Jurkat, Clone E6-1 (cell line): Measurements from ENCODE around the gene CBX3. TPM values are rescaled to one million over a fixed set of nuclear protein-coding genes. Genes with fewer than 3 reads are reported as not detected.
"Not testable (repeated sequence)": the region's sequence is repeated elsewhere in the genome, so short reads cannot be mapped to it uniquely, and the experiment has no call there.

Experiments used
- DNase-seq: peaks from one replicate; pipeline ENCODE4 v3.0.0-alpha.2; 2011; ENCODE audit warnings: low read depth, low spot score
- H3K4me3 ChIP-seq: 2 replicates; pipeline ENCODE4 v1.5.1; 2011; ENCODE audit warnings: mild to moderate bottlenecking, low read length, control low read depth, moderate library complexity
- polyA plus RNA-seq: library from polyadenylated mRNA; unstranded; fragments of >200 nt; gene quantifications from one replicate; pipeline ENCODE4 v1.2.1, GENCODE V29; 2012; ENCODE audit warnings: missing spikeins; ENCODE audit not compliant: insufficient read length, insufficient read depth

Gene CBX3
- 591 TPM for polyA plus RNA-seq

DNA sequence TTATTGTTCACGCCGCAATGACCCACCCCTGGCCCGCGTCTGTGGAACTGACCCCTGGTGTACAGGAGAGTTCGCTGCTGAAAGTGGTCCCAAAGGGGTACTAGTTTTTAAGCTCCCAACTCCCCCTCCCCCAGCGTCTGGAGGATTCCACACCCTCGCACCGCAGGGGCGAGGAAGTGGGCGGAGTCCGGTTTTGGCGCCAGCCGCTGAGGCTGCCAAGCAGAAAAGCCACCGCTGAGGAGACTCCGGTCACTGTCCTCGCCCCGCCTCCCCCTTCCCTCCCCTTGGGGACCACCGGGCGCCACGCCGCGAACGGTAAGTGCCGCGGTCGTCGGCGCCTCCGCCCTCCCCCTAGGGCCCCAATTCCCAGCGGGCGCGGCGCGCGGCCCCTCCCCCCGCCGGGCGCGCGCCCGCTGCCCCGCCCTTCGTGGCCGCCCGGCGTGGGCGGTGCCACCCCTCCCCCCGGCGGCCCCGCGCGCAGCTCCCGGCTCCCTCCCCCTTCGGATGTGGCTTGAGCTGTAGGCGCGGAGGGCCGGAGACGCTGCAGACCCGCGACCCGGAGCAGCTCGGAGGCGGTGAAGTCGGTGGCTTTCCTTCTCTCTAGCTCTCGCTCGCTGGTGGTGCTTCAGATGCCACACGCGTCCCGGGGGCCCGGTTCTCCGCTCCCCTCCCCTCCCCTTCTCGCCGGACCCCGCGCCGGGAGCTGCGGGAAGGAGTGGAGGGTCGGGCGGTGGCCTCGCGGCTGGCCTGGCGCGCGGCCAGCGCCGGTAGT, at the start of gene CBX3:
Gene CBX3 (plus strand): TSS at position 499 of the 772 bp plus-strand sequence. CDS start 1,254 bp downstream, outside the sequence.
- peak; percentile 94 for DNase-seq
- H3K4me3 ChIP-seq = peak within 1 kb of the TSS; percentile 96

DNA sequence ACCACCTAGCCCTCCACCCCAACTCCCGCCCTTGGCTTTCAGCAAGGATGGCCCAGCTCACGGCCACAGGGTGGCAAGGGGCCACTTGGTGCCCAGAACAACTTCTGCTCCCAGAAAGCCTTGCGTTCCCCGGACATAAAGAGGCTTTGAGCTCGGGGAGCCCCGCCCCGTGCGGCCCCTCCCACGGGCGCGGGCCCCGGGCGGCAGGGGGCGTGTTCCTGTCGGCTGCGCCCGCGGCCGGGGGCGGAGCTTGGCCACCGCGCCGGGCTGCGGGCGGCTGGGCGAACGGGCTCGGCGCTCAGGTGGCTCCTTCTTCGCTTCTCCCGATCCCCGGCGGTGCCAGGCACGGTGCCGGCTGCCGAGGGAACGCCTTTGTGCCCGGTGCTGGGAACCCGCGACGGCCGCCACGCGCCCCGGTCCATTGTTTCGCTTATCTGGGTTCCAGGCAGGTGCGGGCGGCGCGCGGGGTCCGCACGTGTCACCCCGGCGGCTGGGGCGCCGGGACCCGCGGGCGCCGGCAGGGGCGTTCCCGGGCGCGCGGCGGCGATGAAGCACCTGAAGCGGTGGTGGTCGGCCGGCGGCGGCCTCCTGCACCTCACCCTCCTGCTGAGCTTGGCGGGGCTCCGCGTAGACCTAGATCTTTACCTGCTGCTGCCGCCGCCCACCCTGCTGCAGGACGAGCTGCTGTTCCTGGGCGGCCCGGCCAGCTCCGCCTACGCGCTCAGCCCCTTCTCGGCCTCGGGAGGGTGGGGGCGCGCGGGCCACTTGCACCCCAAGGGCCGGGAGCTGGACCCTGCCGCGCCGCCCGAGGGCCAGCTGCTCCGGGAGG, 49.4 kb upstream of the CBX3 start, which contains the start of gene NFE2L3:
Gene NFE2L3 (plus strand): TSS at position 246 of the 829 bp plus-strand sequence. CDS start 301 bp downstream, at position 547.
- peak; percentile 76 for DNase-seq
- H3K4me3 ChIP-seq = peak within 1 kb of the TSS; percentile 87

DNA sequence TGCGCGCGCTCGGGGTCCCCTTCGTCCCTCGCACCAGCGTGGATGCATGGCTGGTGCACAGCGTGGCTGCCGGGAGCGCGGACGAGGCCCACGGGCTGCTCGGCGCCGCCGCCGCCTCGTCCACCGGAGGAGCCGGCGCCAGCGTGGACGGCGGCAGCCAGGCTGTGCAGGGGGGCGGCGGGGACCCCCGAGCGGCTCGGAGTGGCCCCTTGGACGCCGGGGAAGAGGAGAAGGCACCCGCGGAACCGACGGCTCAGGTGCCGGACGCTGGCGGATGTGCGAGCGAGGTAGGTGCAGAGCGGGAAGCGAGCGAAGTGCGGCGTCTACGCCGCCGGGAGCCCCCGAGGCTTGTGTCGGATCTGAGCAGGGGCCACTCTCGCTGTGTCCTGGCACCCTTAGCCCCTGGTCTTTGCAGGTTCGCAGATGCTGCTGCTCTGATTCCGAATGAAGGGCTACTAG, 48.7 kb upstream of the CBX3 start:
- peak overlapping the region; percentile 87 for H3K4me3 ChIP-seq
- not testable (repeated sequence) for DNase-seq

DNA sequence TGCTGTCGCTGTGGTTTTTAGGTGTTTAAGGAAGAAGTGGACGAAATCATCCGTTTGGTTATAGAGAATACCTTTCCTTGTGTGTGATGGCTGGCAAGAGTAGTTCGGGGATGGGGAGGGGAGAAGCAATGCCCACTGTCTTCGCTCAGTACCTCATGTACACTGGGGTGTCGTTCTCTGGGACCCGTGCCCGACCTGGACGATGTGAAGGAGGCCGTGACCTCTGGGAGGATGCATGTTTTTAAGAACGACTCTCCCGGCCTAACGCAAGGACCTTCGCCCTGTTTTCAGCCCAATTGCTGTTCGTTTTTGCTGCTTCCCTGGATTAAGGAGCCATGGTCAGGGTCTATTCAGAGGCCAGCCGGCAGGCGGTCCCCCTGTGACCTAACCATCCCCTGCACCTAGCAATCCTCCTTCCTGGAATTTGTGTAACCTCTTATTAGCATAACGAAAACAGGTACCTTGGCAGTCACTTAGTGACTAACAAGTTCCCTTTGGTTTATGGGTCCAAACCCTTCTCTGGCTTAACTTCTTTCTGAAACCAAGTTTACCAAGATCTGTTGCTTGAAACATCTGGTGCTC, 48.2 kb upstream of the CBX3 start:
- no peak for DNase-seq
- peak overlapping the region; percentile 13 for H3K4me3 ChIP-seq

DNA sequence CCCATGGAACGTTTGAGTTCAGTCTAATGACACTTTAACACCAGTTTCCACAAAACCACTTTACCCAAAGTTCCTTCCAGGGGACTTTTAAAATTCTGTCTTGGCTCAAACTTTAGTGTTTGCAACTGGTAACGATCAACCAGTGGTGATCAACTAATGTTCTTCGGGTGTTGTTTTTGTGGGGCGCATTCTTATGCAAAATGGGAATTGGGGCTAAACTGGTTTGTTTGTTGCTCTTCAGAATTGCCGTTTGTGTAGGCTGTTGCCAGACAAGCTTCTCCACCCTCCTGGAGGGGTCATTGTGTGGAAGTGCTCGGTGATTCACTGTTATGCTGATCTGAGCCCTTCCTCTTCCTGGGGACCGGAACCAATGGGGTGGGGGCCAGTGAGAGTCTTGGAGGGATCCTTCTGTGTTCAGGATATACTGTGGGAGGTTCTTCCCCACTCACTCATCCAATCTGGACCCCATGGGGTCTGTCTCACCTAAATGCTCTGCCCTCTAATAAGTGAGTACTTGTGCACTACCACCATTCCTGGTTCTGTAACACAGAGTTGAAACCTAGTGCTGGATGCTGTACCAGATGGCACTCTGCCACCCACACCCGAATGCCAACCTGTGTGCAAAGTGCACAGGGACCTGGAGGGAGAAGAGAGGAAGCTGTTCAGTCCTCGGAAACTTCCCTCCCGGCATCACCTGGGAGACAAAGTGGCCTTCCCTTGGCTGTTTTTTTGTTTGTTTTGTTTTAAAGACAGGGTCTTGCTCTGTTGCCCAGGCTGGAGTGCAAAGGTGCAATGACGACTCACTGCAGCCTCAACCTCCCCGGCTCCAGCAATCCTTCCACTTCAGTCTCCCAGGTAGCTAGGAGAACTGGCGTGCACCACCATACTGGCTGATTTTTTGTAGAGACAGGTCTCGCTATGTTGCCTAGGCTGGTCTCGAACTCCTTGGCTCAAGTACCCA, 47.4 kb upstream of the CBX3 start:
- no peak overlapping the region for H3K4me3 ChIP-seq
- no peak for DNase-seq

DNA sequence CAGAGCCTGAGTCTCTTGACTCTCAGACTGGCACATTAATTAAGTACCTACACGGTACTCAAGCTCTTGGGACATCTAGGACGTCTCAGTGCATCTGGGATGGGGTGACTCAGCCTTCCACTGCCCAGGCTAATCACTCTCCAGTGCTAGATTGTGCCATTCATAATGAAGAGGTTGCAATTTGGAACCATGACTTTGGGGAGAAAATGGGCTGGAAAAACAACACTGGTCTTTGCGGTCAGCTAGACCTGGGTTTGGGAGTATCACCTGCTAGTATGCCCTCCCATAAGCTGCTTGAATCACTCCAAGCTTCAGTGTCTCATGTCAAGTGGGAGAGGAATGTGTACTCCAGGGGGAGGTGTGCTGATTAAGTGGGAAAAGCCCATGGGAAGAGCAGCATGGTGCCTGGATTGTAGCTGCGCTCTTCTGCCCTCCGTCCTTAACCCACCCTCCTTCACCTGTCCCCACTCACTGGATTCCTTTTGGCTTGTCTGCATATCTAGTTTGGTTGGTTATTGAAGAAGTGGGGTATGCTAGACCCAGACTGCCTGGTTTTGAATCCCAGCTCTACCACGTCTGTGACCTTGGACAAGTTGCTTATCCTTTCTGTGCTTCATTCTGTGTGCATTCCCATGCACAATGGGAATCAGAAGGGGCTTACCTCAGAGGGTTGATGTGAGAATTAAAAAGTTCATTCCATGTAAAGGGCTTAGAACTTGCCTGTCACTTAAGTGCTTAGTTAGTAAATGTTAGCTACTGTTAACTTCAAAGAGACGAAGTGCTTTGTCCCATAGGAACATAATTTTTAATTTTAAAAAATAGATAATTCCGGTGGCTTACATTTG, 45.8 kb upstream of the CBX3 start:
- no peak for DNase-seq
- H3K4me3 ChIP-seq = no peak overlapping the region; the same call in 1 of the 2 replicates

DNA sequence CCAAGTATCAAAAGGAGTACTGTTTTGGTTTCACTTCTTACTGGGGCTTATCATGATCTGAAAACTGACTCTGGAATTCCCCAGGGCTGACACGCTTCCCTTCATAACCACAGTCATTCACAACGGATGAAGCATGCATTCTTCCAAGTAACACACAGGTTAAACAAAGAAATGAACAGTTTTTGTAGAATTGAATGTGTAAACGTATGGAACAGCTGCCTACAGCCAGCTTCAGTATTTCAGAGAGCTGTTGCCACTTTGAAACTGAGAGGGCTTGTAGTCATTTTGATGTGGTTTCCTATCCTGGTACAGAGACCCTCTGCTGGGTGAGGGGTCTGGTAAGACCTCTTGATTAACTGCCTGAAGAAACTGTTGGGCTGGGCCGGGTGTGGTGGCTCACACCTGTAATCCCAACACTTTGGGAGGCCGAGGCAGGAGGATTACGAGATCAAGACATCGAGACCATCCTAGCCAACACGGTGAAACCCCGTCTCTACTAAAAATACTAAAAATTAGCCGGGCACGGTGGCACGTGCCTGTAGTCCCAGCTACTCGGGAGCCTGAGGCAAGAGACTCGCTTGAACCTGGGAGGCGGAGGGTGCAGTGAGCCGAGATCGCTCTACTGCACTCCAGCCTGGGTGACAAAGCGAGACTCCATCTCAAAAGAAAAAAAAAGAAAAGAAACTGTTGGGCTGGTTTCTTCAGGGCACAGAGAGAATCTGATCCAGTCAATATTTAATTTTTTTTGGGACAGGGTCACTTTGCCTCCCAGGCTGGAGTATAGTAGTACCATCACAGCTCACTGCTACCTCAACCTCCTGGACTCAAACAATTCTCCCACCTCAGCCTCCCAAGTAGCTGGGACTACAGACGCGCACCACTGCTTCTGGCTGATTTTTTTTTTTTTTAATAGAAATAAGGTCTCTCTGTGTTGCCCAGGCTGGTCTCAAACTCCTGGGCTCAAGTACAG, 44.8 kb upstream of the CBX3 start:
- no peak overlapping the region for H3K4me3 ChIP-seq
- peak; percentile 76 for DNase-seq

DNA sequence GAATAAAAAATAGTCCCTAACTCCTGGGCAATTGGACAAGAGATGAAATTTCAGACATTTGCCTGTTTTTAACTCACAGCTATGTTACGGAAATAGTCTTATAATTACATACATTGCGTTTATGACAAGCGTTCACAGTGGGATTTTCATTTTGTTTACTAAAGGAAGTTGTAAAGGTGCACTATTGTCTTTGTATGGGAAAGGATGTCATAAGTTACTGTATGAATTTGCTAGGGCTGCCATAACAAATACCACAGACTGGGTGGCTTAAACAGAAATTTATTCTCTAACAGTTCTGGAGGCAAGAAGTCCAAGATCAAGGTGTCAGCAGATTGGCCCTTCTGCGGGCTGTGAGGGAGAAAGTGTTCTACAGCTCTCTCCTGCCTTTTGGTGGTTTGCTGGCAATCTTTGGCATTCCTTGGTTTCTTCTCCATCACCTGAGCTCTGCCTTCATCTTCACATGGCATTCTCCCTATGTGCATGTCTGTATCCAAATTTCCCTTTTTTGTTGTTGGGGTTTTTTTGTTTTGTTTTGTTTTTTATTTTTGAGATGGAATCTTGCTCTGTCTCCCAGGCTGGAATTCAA, 43.9 kb upstream of the CBX3 start:
- DNase-seq = no peak
- H3K4me3 ChIP-seq = no peak overlapping the region

DNA sequence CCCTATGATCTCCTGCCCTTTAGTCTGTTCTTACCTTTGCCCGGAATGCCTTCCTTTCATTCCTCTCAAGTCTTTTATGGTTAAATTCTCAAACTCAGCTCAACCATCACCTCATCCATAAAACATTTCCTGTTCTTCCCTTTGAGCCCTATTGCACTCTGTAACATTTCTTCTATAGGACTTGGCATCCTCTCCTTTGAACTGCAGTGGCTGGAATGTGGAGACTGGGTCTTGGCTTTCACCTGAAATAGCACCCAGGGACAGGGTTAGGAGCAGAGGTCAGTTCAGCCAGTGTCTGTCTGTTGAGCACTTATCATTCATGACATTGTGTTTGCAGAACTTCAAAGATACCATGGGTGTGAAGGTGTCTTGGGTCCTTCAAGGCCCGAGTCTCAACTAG, 42.3 kb upstream of the CBX3 start:
- H3K4me3 ChIP-seq = no peak overlapping the region
- no peak for DNase-seq

DNA sequence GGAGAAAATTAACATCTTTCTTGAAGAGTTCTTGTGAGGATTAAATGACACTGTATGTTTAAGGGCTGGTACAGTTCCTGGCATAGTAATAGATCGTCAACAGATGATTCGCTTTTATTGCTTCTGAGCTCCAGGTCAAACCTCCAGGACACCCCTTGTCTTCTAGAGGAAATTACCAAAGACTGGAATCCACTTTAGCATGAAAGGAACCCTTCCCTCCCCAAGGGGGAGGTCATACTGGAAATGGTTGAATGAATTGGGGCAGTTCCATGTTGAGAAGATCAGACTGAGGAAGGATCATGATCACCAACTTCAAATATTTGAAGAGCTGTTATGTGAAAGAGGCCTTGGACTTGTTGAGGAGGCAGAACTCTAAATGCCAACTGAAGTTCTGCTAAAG, 40.6 kb upstream of the CBX3 start:
- DNase-seq = no peak
- no peak overlapping the region for H3K4me3 ChIP-seq

DNA sequence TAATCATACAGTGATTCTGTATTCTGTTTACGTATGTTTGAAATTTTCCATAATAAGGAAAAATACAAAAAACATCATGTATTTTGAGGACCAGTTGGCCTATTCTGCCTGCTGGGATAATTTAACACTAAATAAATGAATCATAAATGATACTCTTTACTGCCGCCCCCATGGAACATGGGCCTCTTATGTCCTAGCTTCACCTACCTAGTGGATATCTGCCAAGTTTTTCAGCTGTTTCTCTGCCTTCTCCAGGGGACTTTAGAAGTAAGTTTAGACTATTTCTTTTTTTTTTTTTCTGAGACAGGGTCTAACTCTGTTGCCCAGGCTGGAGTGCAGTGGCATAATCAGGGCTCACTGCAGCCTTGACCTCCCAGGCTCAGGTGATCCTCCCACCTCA, 39.1 kb upstream of the CBX3 start:
- no peak for DNase-seq
- no peak overlapping the region for H3K4me3 ChIP-seq

DNA sequence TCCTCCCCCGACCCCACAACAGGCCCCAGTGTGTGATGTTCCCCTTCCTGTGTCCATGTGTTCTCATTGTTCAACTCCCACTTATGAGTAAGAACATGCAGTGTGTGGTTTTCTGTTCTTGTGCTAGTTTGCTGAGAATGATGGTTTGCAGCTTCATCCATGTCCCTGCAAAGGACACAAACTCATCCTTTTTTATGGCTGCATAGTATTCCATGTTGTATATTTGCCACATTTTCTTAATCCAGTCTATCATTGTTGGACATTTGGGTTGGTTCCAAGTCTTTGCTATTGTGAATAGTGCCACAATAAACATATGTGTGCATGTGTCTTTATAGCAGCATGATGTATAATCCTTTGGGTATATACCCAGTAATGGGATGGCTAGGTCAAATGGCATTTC, 37.7 kb upstream of the CBX3 start:
- not testable (repeated sequence) for DNase-seq, H3K4me3 ChIP-seq

DNA sequence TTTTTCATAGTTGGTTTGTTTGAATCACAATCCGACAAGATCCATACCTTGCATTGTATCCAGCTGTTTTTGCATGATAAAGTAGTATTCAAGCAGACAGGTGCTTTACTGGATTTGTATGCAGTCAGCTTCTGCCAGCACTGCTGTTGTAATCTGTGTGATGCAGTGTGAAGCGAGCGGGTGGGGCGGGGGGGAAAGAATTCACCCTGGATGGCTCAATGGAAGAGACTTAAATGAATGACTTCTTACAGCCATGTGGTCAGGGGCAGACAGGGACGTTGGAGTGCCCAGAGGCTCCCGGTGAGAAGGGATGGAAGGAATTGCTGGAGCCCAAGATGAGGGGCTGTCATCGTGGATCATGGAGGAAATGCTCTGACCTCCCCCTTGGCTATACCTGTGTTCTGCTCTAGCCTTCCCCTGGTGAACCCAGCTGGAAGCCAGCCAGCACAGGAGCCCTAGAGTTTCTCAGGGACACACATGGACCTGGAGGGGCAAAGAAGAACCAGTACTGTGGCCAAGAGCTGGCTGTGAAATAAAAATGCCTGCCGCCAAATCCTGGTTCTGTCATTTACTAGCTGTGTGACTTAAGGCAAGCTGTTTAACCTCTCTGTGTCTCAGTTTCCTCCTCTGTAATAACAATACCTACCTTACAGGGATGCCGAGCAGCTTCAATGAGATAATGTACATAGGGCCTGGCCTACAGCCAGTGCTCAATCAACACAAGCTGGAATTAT, 35.4 kb upstream of the CBX3 start:
- H3K4me3 ChIP-seq = no peak overlapping the region

DNA sequence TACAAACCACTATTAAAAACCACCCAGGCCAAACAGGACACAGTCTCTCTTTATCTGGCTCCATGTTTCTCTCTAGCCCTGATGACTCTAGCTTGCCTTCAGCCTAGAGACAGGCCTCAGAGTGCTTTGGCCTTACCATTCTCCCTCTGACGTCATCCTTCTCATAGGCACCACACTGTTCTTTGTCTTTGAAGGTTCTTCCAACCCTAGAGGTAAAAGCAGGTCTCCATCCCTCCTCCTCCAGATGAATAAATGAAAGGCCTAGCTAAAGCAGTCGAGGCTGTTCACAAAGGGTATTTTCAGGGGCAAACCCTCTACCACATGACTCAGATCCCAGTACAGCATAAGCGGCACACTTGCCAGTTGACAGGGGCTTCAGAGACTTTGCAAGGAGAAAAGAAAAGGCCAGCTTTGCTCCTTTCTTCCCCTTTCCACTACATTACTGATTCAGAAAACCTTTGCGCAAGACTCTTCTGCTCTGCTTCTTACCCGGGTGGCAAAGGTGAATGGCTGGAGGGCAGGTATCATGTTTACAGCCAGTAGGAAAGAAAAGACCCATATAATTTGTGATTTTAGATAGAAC, 34.8 kb upstream of the CBX3 start:
- DNase-seq = no peak
- H3K4me3 ChIP-seq = no peak overlapping the region

More for the DNA sequence above, 35.4 kb upstream of the CBX3 start:
- no peak for DNase-seq

DNA sequence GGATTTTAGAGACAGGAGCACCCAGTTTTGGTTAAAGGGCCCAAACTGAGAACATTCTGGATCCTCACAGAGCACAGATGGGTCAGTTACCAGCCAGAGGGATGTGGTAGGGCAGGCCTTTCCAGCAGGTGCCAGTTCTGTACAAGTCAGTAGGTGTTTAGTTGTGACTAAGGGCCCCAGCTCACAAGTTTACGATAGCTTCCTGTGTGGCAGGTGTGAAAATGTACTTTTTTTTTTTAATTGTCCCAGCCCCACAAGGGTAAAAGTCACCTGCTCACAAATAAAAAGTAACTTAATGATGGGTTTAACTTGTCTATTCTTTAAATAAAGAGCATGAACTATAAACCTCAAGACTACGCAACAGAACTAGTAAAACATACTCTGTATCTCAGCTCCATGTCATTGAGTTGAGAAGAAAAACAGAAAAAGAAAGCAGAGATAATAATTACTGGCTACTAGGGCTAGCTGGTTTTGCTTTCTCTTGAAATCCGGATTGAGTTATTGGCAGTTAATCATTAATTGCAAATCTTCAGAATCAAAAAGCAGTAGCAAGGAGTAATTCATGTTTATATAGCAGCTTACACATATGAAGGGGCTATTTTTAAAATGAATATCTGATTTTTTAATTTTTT, 34.1 kb upstream of the CBX3 start:
- no peak overlapping the region for H3K4me3 ChIP-seq
- DNase-seq = no peak
